Liver (tissue), 9 donors: ENCODE data around the gene HTR7. TPM values are rescaled to one million over a fixed set of nuclear protein-coding genes. Genes with fewer than 3 reads are reported as not detected.
A peak's percentile ranks its signal among the peaks of the same experiment; 100 is the strongest.
"Not testable (repeated sequence)": the region's sequence is repeated elsewhere in the genome, so short reads cannot be mapped to it uniquely, and the experiment has no call there.

Experiments used
- DNase-seq: peaks from one replicate; pipeline ENCODE4 v3.0.0-alpha.2; 2017; ENCODE audit warnings: low spot score
- H3K27ac ChIP-seq, 2 donors: one replicate each; pipeline ENCODE4 v1.7.0; 2013; ENCODE audit warnings: inconsistent platforms in 2 of 2, low read length in 2 of 2, control low read depth in 1 of 2, low read depth in 1 of 2, mild to moderate bottlenecking in 1 of 2
- H3K27me3 ChIP-seq, 4 donors: one replicate each; pipeline versions ENCODE4 v1.6.1 to v1.7.0; 2013; ENCODE audit warnings: low read length in 3 of 4, inconsistent platforms in 1 of 4, mild to moderate bottlenecking in 1 of 4, moderate library complexity in 1 of 4; ENCODE audit not compliant: control insufficient read depth in 4 of 4, insufficient read depth in 4 of 4
- H3K36me3 ChIP-seq, 4 donors: one replicate each; pipeline versions ENCODE4 v1.6.1 to v1.7.0; 2013; ENCODE audit warnings: low read length in 3 of 4, mild to moderate bottlenecking in 3 of 4, low read depth in 1 of 4, moderate library complexity in 1 of 4; ENCODE audit not compliant: control insufficient read depth in 4 of 4, insufficient read depth in 3 of 4
- H3K4me1 ChIP-seq, 4 donors: one replicate each; pipeline versions ENCODE4 v1.6.1 to v1.7.0; 2013; ENCODE audit warnings: low read length in 3 of 4, mild to moderate bottlenecking in 3 of 4, moderate library complexity in 1 of 4; ENCODE audit not compliant: control insufficient read depth in 4 of 4, insufficient read depth in 4 of 4
- H3K4me3 ChIP-seq, 3 donors: one replicate each; pipeline versions ENCODE4 v1.6.1 to v1.7.0; 2013; ENCODE audit warnings: low read length in 3 of 3, control low read depth in 1 of 3, low read depth in 1 of 3, mild to moderate bottlenecking in 1 of 3
- H3K9ac ChIP-seq, 2 donors: one replicate each; pipeline ENCODE4 v1.7.0; 2013; ENCODE audit warnings: low read length in 2 of 2, mild to moderate bottlenecking in 2 of 2, moderate library complexity in 2 of 2, control low read depth in 1 of 2, low read depth in 1 of 2
- H3K9me3 ChIP-seq, 4 donors: one replicate each; pipeline versions ENCODE4 v1.6.1 to v1.7.0; 2013; ENCODE audit warnings: low read length in 3 of 4; ENCODE audit not compliant: control insufficient read depth in 4 of 4
- EGR1 ChIP-seq, 2 donors: IDR thresholded peaks; 2 replicates each; pipeline ENCODE4 v1.6.1; 2016 to 2018; ENCODE audit warnings: antibody characterized with exemption in 2 of 2, low read depth in 2 of 2
- HNF4G ChIP-seq: IDR thresholded peaks from 2 replicates; pipeline ENCODE4 v1.6.1; 2016; ENCODE audit warnings: antibody characterized with exemption
- NR2F2 ChIP-seq: IDR thresholded peaks from 2 replicates; pipeline ENCODE4 v1.6.1; 2016; ENCODE audit warnings: antibody characterized with exemption
- RAD21 ChIP-seq, 2 donors: IDR thresholded peaks; 2 replicates each; pipeline ENCODE4 v1.6.1; 2016; ENCODE audit warnings: antibody characterized with exemption in 2 of 2, mild to moderate bottlenecking in 2 of 2
- RXRA ChIP-seq, 2 donors: IDR thresholded peaks; 2 replicates each; pipeline ENCODE4 v1.6.1; 2017 to 2018; ENCODE audit warnings: antibody characterized with exemption in 2 of 2, mild to moderate bottlenecking in 1 of 2
- TAF1 ChIP-seq: conservative IDR thresholded peaks from 2 replicates; pipeline ENCODE4 v1.6.1; 2016; ENCODE audit warnings: antibody characterized with exemption, mild to moderate bottlenecking
- WGBS: extraction: QIAGEN DNeasy Blood & Tissue Kit; methylation state at CpG from one replicate; pipeline ENCODE4 v1.1.7; 2013; 5-methylcytosine and 5-hydroxymethylcytosine counted together
- polyA plus RNA-seq, 2 donors: library from polyadenylated mRNA; stranded (reverse) in 1 of 2; unstranded in 1 of 2; fragments of 200-250 nt in 1 of 2; fragments of >200 nt in 1 of 2; fragmentation: Nextera tagmentation in 1 of 2; extraction: Ambion mirVana in 1 of 2; gene quantifications; one replicate each; pipeline versions ENCODE4 v1.2.1 to v1.2.3, GENCODE V29; 2013 to 2015
- total RNA-seq, 2 donors: library from RNA; depleted of rRNA; stranded (reverse); fragments of >200 nt; gene quantifications; one replicate each; pipeline ENCODE4 v1.2.3, GENCODE V29; 2014
- TF ChIP-seq, protein P1 (sequence below): IDR thresholded peaks from 2 replicates; pipeline ENCODE4 v1.6.1; 2016; ENCODE audit warnings: antibody characterized with exemption
- TF ChIP-seq, protein P2 (sequence below): IDR thresholded peaks from 2 replicates; pipeline ENCODE4 v1.6.1; 2016; ENCODE audit warnings: antibody characterized with exemption, mild to moderate bottlenecking
- TF ChIP-seq, protein P3 (sequence below): fragments of 150-350 bp; IDR thresholded peaks from 2 replicates; pipeline ENCODE4 v1.5.1; 2017; ENCODE audit warnings: improper control_type of control experiment, low read depth, low read length; ENCODE audit not compliant: missing input control
- donor health status: healthy.
- donor health status: healthy.
- donor health status: healthy.
- donor health status: healthy.
- donor health status: healthy.

The HTR7 gene
- total and polyA plus RNA-seq, 4 donors = 0.17 to 0.61 (median 0.18) TPM; not detected in 1

DNA sequence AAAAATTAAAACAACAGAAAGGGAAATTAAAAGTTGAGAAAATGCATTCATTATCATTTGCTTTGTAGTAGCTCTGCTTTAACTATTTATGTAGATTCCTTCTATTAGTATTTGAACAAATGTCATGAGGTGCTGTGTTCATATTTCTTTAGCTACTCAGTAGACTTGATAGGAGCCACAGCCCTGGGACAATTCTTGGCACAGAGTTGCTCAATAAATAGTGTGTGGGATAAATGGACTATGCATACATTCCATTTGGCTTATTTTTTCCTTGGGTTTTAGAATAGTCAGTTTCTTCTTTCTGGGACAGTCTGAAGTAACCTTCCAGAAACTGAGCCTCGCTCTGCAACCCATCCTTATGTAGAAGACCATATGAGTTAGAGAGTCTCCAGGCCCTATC is 27.3 kb upstream of the HTR7 start:
- whole genome bisulfite sequencing = 97% methylated on average over 1 of the region's 1 CpG
- DNase-seq = no peak
- Histone ChIP-seq H3K9me3 (no peaks in the 10 kb centered on the region), H3K36me3 (peaks cover 2 to 14% (median 9%) of the 10 kb centered on the region in 4 donors), H3K27me3 (no peaks in the 10 kb centered on the region), H3K4me3 (no peak overlapping the region), H3K27ac (no peak overlapping the region), H3K4me1 (peaks cover 1 to 27% (median 10%) of the 10 kb centered on the region in 4 donors), H3K9ac (no peak overlapping the region)
- no peak for TF ChIP-seq RXRA (IDR thresholded peaks at IDR 0.05)
- no peak for TF ChIP-seq HNF4G
- TF ChIP-seq TAF1 = no peak
- no peak for TF ChIP-seq NR2F2

DNA sequence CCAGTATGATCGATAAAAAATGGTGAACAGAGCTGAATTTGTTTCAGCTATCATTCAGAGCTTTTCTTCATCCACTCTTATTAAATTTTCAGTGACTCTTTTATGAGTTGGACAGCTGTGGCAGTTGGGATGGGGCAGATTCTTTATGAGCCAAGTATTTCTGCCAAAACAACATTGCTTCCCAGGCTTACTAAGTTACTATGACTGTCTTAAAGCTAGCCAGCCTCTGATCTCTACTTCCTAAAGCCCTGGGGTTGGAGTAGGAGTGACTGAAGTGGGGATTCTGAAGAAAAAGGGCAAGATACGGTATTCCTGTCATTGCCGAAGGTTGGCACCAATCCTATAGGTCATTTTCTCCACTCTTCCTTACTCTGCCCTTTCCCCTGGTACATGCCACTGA is 26.6 kb upstream of the HTR7 start:
- Histone ChIP-seq H3K9me3 (no peaks in the 10 kb centered on the region), H3K36me3 (peaks cover 2 to 14% (median 9%) of the 10 kb centered on the region in 4 donors), H3K4me3 (no peak overlapping the region), H3K9ac (no peak overlapping the region), H3K27me3 (no peaks in the 10 kb centered on the region), H3K27ac (no peak overlapping the region), H3K4me1 (peaks cover 1 to 27% (median 10%) of the 10 kb centered on the region in 4 donors)
- DNase-seq = no peak
- TF ChIP-seq, protein P1, sequence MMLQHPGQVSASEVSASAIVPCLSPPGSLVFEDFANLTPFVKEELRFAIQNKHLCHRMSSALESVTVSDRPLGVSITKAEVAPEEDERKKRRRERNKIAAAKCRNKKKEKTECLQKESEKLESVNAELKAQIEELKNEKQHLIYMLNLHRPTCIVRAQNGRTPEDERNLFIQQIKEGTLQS = no peak
- TF ChIP-seq TAF1 (no peak), EGR1 (IDR thresholded peaks at IDR 0.05; ENCODE audit: low read depth in 2 of 2) (no peak)
- TF ChIP-seq, protein P2, sequence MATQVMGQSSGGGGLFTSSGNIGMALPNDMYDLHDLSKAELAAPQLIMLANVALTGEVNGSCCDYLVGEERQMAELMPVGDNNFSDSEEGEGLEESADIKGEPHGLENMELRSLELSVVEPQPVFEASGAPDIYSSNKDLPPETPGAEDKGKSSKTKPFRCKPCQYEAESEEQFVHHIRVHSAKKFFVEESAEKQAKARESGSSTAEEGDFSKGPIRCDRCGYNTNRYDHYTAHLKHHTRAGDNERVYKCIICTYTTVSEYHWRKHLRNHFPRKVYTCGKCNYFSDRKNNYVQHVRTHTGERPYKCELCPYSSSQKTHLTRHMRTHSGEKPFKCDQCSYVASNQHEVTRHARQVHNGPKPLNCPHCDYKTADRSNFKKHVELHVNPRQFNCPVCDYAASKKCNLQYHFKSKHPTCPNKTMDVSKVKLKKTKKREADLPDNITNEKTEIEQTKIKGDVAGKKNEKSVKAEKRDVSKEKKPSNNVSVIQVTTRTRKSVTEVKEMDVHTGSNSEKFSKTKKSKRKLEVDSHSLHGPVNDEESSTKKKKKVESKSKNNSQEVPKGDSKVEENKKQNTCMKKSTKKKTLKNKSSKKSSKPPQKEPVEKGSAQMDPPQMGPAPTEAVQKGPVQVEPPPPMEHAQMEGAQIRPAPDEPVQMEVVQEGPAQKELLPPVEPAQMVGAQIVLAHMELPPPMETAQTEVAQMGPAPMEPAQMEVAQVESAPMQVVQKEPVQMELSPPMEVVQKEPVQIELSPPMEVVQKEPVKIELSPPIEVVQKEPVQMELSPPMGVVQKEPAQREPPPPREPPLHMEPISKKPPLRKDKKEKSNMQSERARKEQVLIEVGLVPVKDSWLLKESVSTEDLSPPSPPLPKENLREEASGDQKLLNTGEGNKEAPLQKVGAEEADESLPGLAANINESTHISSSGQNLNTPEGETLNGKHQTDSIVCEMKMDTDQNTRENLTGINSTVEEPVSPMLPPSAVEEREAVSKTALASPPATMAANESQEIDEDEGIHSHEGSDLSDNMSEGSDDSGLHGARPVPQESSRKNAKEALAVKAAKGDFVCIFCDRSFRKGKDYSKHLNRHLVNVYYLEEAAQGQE = no peak
- WGBS = 90% methylated on average over 3 of the region's 3 CpGs

- peak; percentile 85 for TF ChIP-seq RAD21 (IDR thresholded peaks at IDR 0.05)
- TF ChIP-seq, protein P3, sequence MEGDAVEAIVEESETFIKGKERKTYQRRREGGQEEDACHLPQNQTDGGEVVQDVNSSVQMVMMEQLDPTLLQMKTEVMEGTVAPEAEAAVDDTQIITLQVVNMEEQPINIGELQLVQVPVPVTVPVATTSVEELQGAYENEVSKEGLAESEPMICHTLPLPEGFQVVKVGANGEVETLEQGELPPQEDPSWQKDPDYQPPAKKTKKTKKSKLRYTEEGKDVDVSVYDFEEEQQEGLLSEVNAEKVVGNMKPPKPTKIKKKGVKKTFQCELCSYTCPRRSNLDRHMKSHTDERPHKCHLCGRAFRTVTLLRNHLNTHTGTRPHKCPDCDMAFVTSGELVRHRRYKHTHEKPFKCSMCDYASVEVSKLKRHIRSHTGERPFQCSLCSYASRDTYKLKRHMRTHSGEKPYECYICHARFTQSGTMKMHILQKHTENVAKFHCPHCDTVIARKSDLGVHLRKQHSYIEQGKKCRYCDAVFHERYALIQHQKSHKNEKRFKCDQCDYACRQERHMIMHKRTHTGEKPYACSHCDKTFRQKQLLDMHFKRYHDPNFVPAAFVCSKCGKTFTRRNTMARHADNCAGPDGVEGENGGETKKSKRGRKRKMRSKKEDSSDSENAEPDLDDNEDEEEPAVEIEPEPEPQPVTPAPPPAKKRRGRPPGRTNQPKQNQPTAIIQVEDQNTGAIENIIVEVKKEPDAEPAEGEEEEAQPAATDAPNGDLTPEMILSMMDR = peak; percentile 58
- 74% methylated on average over 8 of the region's 8 CpGs for WGBS
- DNase-seq, H3K27me3 ChIP-seq, H3K4me3 ChIP-seq, H3K9me3 ChIP-seq, H3K27ac ChIP-seq, H3K9ac ChIP-seq: not testable (repeated sequence)
- Histone ChIP-seq H3K4me1 (peaks cover 0 to 17% (median 7%) of the 10 kb centered on the region in 4 donors), H3K36me3 (peaks cover 7 to 34% (median 22%) of the 10 kb centered on the region in 4 donors)
These were observed 22.4 kb upstream of the HTR7 start for GRCh38 chr10:90880059-90880719.
